H9 (cell line): ENCODE results near the gene PPFIBP2. TPM values are rescaled to one million over a fixed set of nuclear protein-coding genes. Genes with fewer than 3 reads are reported as not detected.

Experiments used
- DNase-seq: peaks from one replicate; pipeline ENCODE4 v3.0.0-alpha.2; 2017
- H2AFZ ChIP-seq: one replicate; pipeline ENCODE4 v1.6.1; 2013; ENCODE audit warnings: mild to moderate bottlenecking, low read length, control low read depth, moderate library complexity
- H2AK5ac ChIP-seq: 2 replicates; pipeline ENCODE4 v1.6.1; 2013; ENCODE audit warnings: low read length, control low read depth, mixed read lengths; ENCODE audit not compliant: insufficient read length
- H2BK120ac ChIP-seq: one replicate; pipeline ENCODE4 v1.6.1; 2013; ENCODE audit warnings: low read depth, mild to moderate bottlenecking, low read length, control low read depth, inconsistent platforms; ENCODE audit not compliant: poor library complexity, severe bottlenecking
- H2BK12ac ChIP-seq: 2 replicates; pipeline ENCODE4 v1.6.1; 2013; ENCODE audit warnings: low read length, control low read depth, mixed read lengths, low read depth; ENCODE audit not compliant: insufficient read length
- H2BK15ac ChIP-seq: 2 replicates; pipeline ENCODE4 v1.6.1; 2013; ENCODE audit warnings: low read depth, low read length, control low read depth
- H2BK20ac ChIP-seq: one replicate; pipeline ENCODE4 v1.6.1; 2013; ENCODE audit warnings: low read depth, mild to moderate bottlenecking, low read length, control low read depth, inconsistent platforms; ENCODE audit not compliant: poor library complexity, severe bottlenecking
- H2BK5ac ChIP-seq: 2 replicates; pipeline ENCODE4 v1.6.1; 2013; ENCODE audit warnings: low read length, control low read depth, mixed read lengths; ENCODE audit not compliant: insufficient read length
- H3K14ac ChIP-seq: 2 replicates; pipeline ENCODE4 v1.6.1; 2013; ENCODE audit warnings: low read length, control low read depth; ENCODE audit not compliant: insufficient read depth
- H3K18ac ChIP-seq: 2 replicates; pipeline ENCODE4 v1.6.1; 2013; ENCODE audit warnings: low read depth, mild to moderate bottlenecking, mixed read lengths, low read length, control low read depth; ENCODE audit not compliant: insufficient read length
- H3K23ac ChIP-seq: 2 replicates; pipeline ENCODE4 v1.6.1; 2013; ENCODE audit warnings: low read length, control low read depth, mixed read lengths, low read depth; ENCODE audit not compliant: insufficient read length
- H3K23me2 ChIP-seq: 2 replicates; pipeline ENCODE4 v1.6.1; 2013; ENCODE audit warnings: low read depth, mild to moderate bottlenecking, mixed read lengths, low read length, control low read depth; ENCODE audit not compliant: insufficient read length, poor library complexity, severe bottlenecking
- H3K27ac ChIP-seq: 2 replicates; pipeline ENCODE4 v1.5.1; 2013; ENCODE audit warnings: low read length, control low read depth, mixed read lengths, low read depth; ENCODE audit not compliant: insufficient read length
- H3K27me3 ChIP-seq: 2 replicates; pipeline ENCODE4 v1.6.1; 2013; ENCODE audit warnings: low read length, control low read depth, inconsistent platforms; ENCODE audit not compliant: insufficient read depth
- H3K4ac ChIP-seq: 2 replicates; pipeline ENCODE4 v1.6.1; 2013; ENCODE audit warnings: low read depth, mild to moderate bottlenecking, control low read depth, inconsistent platforms, low read length, moderate library complexity
- H3K4me1 ChIP-seq: 2 replicates; pipeline ENCODE4 v1.6.1; 2013; ENCODE audit warnings: low read length, control low read depth, inconsistent platforms; ENCODE audit not compliant: insufficient read depth
- H3K4me2 ChIP-seq: 2 replicates; pipeline ENCODE4 v1.6.1; 2013; ENCODE audit warnings: low read length, control low read depth, mixed read lengths; ENCODE audit not compliant: insufficient read length, insufficient read depth
- H3K56ac ChIP-seq: 2 replicates; pipeline ENCODE4 v1.6.1; 2013; ENCODE audit warnings: low read depth, mild to moderate bottlenecking, mixed read lengths, low read length, control low read depth; ENCODE audit not compliant: insufficient read length
- H3K79me1 ChIP-seq: 2 replicates; pipeline ENCODE4 v1.6.1; 2013; ENCODE audit warnings: low read depth, mild to moderate bottlenecking, moderate library complexity, low read length, control low read depth, inconsistent platforms; ENCODE audit not compliant: insufficient read depth, poor library complexity, severe bottlenecking
- H3K79me2 ChIP-seq: 2 replicates; pipeline ENCODE4 v1.6.1; 2013; ENCODE audit warnings: low read length, control low read depth, inconsistent platforms; ENCODE audit not compliant: insufficient read depth
- H3K9ac ChIP-seq: 2 replicates; pipeline ENCODE4 v1.6.1; 2013; ENCODE audit warnings: low read length, control low read depth, mixed read lengths; ENCODE audit not compliant: insufficient read length; ENCODE audit errors: extremely low read depth
- H3K9me3 ChIP-seq: one replicate; pipeline ENCODE4 v1.6.1; 2013; ENCODE audit warnings: low read depth, low read length, inconsistent platforms; ENCODE audit not compliant: control insufficient read depth
- H3T11ph ChIP-seq: one replicate; pipeline ENCODE4 v1.6.1; 2013; ENCODE audit warnings: mild to moderate bottlenecking, low read length, control low read depth, inconsistent platforms
- H4K20me1 ChIP-seq: one replicate; pipeline ENCODE4 v1.6.1; 2013; ENCODE audit not compliant: control insufficient read depth, insufficient read length, insufficient read depth
- H4K5ac ChIP-seq: 2 replicates; pipeline ENCODE4 v1.6.1; 2013; ENCODE audit warnings: low read depth, mild to moderate bottlenecking, mixed read lengths, low read length, control low read depth; ENCODE audit not compliant: insufficient read length
- H4K8ac ChIP-seq: replicated peaks from 2 replicates; pipeline ENCODE4 v1.6.1; 2013; ENCODE audit warnings: low read length, control low read depth, mixed read lengths, low read depth; ENCODE audit not compliant: insufficient read length
- H4K91ac ChIP-seq: 2 replicates; pipeline ENCODE4 v1.6.1; 2013; ENCODE audit warnings: low read depth, mild to moderate bottlenecking, moderate library complexity, mixed read lengths, low read length, control low read depth; ENCODE audit not compliant: insufficient read length
- H3K27ac Mint-ChIP-seq, 3 experiments: 2 replicates in 2 of 3; 3 replicates in 1 of 3; pipeline ENCODE4 v1.8.0; 2020 to 2021; ENCODE audit warnings: mixed read lengths in 3 of 3, mild to moderate bottlenecking in 1 of 3, moderate library complexity in 1 of 3
- H3K27me3 Mint-ChIP-seq: 2 replicates; pipeline ENCODE4 v1.8.0; 2021; ENCODE audit warnings: low read depth, mild to moderate bottlenecking, moderate library complexity, mixed read lengths
- H3K36me3 Mint-ChIP-seq, 3 experiments: 2 replicates in 2 of 3; 3 replicates in 1 of 3; pipeline ENCODE4 v1.8.0; 2020 to 2021; ENCODE audit warnings: low read depth in 3 of 3, mixed read lengths in 3 of 3; ENCODE audit not compliant: insufficient read depth in 1 of 3
- H3K4me1 Mint-ChIP-seq, 2 experiments: 2 replicates each; pipeline ENCODE4 v1.8.0; 2020; ENCODE audit warnings: mixed read lengths in 2 of 2
- H3K4me3 Mint-ChIP-seq, 2 experiments: 2 replicates in 1 of 2; 3 replicates in 1 of 2; pipeline ENCODE4 v1.8.0; 2020 to 2021; ENCODE audit warnings: mild to moderate bottlenecking in 2 of 2, mixed read lengths in 2 of 2, moderate library complexity in 1 of 2
- H3K9me3 Mint-ChIP-seq, 2 experiments: 2 replicates in 1 of 2; 3 replicates in 1 of 2; pipeline ENCODE4 v1.8.0; 2020; ENCODE audit warnings: mild to moderate bottlenecking in 2 of 2, mixed read lengths in 2 of 2, moderate library complexity in 1 of 2
- WGBS: extraction: QIAGEN DNeasy Blood & Tissue Kit; methylation state at CpG from one replicate; pipeline ENCODE4 v1.1.7; 2013; ENCODE audit warnings: missing lambda C conversion rate, low lambda C conversion rate, mixed read lengths; ENCODE audit not compliant: insufficient read length; ENCODE audit errors: extremely low coverage; 5-methylcytosine and 5-hydroxymethylcytosine counted together
- total RNA-seq: library from RNA; stranded (reverse); gene quantifications from 2 replicates; pipeline ENCODE4 v1.2.1, GENCODE V29; 2021
- TF ChIP-seq, protein P1 (sequence below): fragments of 200-600 bp; sonication (generic); conservative IDR thresholded peaks from 3 replicates; pipeline ENCODE4 v1.8.0; 2021; ENCODE audit warnings: antibody characterized with exemption, mild to moderate bottlenecking

Gene PPFIBP2
- total RNA-seq, 1 experiment from 2014 or later: 8.3 TPM

DNA sequence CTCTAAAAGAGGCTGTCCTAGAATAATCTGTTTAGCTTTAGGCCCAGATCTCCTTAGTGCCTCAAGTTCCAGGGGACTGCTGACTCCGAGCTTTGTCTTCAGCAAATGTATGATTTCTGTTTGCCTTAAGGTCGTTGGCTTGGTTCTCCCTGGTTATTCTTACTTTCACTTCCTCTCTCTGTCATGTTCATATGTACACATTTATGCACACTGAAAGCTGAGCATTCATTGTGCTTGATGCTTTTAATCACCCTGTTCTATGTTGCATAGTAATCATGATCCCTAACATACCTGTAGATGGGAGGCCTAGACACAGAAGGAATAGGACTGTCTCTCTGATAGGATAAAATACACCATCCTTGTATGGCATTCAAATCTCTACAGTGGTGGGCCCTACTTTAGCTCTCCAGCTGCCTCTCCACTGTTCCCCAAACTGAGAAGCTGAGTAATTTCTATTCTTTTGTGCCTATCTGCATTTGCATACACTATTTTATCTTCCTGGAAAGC lies 7.2 kb downstream of the PPFIBP2 start:
- H3K23me2 ChIP-seq: no peaks in the 10 kb centered on the region
- Mint-ChIP-seq H3K4me1 (peaks cover 3% of the 10 kb centered on the region in 2 experiments), H3K36me3 (peaks cover 0 to 5% (median 0%) of the 10 kb centered on the region in 3 experiments; a peak in 2 of 7 replicates), H3K27me3 (peaks cover 14% of the 10 kb centered on the region), H3K9me3 (no peaks in the 10 kb centered on the region), H3K27ac (no peak overlapping the region), H3K4me3 (no peak overlapping the region)
- DNase-seq: no peak
- H2BK12ac ChIP-seq: no peak overlapping the region
- H3K27ac ChIP-seq: no peak overlapping the region
- H3K27me3 ChIP-seq: no peaks in the 10 kb centered on the region
- no peak overlapping the region for H2BK5ac ChIP-seq
- no peak overlapping the region for H3K56ac ChIP-seq
- no peak overlapping the region for H4K91ac ChIP-seq
- no peaks in the 10 kb centered on the region for H3K79me1 ChIP-seq
- H3K4ac ChIP-seq: no peak overlapping the region
- TF ChIP-seq, protein P1, sequence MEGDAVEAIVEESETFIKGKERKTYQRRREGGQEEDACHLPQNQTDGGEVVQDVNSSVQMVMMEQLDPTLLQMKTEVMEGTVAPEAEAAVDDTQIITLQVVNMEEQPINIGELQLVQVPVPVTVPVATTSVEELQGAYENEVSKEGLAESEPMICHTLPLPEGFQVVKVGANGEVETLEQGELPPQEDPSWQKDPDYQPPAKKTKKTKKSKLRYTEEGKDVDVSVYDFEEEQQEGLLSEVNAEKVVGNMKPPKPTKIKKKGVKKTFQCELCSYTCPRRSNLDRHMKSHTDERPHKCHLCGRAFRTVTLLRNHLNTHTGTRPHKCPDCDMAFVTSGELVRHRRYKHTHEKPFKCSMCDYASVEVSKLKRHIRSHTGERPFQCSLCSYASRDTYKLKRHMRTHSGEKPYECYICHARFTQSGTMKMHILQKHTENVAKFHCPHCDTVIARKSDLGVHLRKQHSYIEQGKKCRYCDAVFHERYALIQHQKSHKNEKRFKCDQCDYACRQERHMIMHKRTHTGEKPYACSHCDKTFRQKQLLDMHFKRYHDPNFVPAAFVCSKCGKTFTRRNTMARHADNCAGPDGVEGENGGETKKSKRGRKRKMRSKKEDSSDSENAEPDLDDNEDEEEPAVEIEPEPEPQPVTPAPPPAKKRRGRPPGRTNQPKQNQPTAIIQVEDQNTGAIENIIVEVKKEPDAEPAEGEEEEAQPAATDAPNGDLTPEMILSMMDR: no peak
- no peaks in the 10 kb centered on the region for H3K79me2 ChIP-seq
- H4K20me1 ChIP-seq: no peaks in the 10 kb centered on the region
- no peak overlapping the region for H2AFZ ChIP-seq
- H3K9me3 ChIP-seq: no peaks in the 10 kb centered on the region
- H3K23ac ChIP-seq: no peak overlapping the region
- H2AK5ac ChIP-seq: no peak overlapping the region
- no peak overlapping the region for H2BK120ac ChIP-seq
- H2BK15ac ChIP-seq: no peak overlapping the region
- H3K18ac ChIP-seq: no peak overlapping the region
- no peak overlapping the region for H2BK20ac ChIP-seq
- no peak overlapping the region for H3K4me2 ChIP-seq
- H3K14ac ChIP-seq: no peak overlapping the region
- no peak overlapping the region for H3K9ac ChIP-seq
- H3T11ph ChIP-seq: no peak overlapping the region
- no peaks in the 10 kb centered on the region for H3K4me1 ChIP-seq
- WGBS: no CpG with 5 or more reads among the region's 2 CpGs
- no peak overlapping the region for H4K8ac ChIP-seq
- H4K5ac ChIP-seq: no peak overlapping the region
